ENCODE measurements around the gene CTXN1. TPM values are rescaled to one million over a fixed set of nuclear protein-coding genes. Genes with fewer than 3 reads are reported as not detected.
A peak's percentile ranks its signal among the peaks of the same experiment; 100 is the strongest.

The CTXN1 gene
- total RNA-seq, 2 donors from 2014 or later, result 5.0 to 37.1 TPM

- Histone ChIP-seq H3K36me3 (no peaks in the 10 kb centered on the region), H3K4me1 (replicated peaks) (no peaks in the 10 kb centered on the region), H3K4me3 (no peak overlapping the region), H3K27me3 (replicated peaks; ENCODE audit: insufficient read depth) (no peaks in the 10 kb centered on the region), H3K9me3 (no peaks in the 10 kb centered on the region), H3K27ac (no peak overlapping the region)
- intact Hi-C loops (cut with DNase I), result no loop called here
- 18% methylated on average over 3 of the region's 3 CpGs for WGBS
- TF ChIP-seq POLR2A (IDR thresholded peaks at IDR 0.05) (no peak), POLR2AphosphoS5 (IDR thresholded peaks at IDR 0.05) (no peak), CTCF (IDR thresholded peaks at IDR 0.05) (no peak)
- DNase-seq (ENCODE audit: low spot score), result no peak
Observed at GRCh38 chr19:7953060-7953459, 27.1 kb upstream of the CTXN1 start.

- intact Hi-C loops (cut with DNase I), result no loop called here
- Histone ChIP-seq H3K4me3 (no peak overlapping the region), H3K4me1 (replicated peaks) (no peaks in the 10 kb centered on the region), H3K36me3 (no peaks in the 10 kb centered on the region), H3K9me3 (no peaks in the 10 kb centered on the region), H3K27me3 (replicated peaks; ENCODE audit: insufficient read depth) (no peaks in the 10 kb centered on the region), H3K27ac (no peak overlapping the region)
- 99% methylated on average over 4 of the region's 4 CpGs for WGBS
- DNase-seq (ENCODE audit: low spot score), result no peak
- TF ChIP-seq POLR2A (IDR thresholded peaks at IDR 0.05) (no peak), POLR2AphosphoS5 (IDR thresholded peaks at IDR 0.05) (no peak), CTCF (IDR thresholded peaks at IDR 0.05) (no peak)
Observed at GRCh38 chr19:7947939-7948338, 22.0 kb upstream of the CTXN1 start.

- peak overlapping the region; percentile 95 to 97 for H3K27ac ChIP-seq
- peak; percentile 90 for DNase-seq (ENCODE audit: low spot score)
- peak; percentile 83 to 96 (median 86) for TF ChIP-seq CTCF (IDR thresholded peaks at IDR 0.05)
- TF ChIP-seq POLR2A (IDR thresholded peaks at IDR 0.05), result no peak
- TF ChIP-seq POLR2AphosphoS5 (IDR thresholded peaks at IDR 0.05), result no peak
- H3K4me1 ChIP-seq (replicated peaks), result no peaks in the 10 kb centered on the region
- no peaks in the 10 kb centered on the region for H3K9me3 ChIP-seq
- H3K4me3 ChIP-seq, result peak overlapping the region; percentile 31 to 93
- intact Hi-C loops (cut with DNase I), result loop anchor here (2.0 to 5.0 kb wide), 2 partner anchors 58 to 307 kb away; no protein-coding TSS in a partner anchor
- H3K36me3 ChIP-seq, result no peaks in the 10 kb centered on the region
- H3K27me3 ChIP-seq (replicated peaks; ENCODE audit: insufficient read depth), result no peaks in the 10 kb centered on the region
- 30% methylated on average over 18 of the region's 18 CpGs for WGBS
Observed at GRCh38 chr19:7944177-7944761, 18.3 kb upstream of the CTXN1 start.

GRCh38 chr19:7943444-7944176, 17.7 kb upstream of the CTXN1 start, which contains the start of gene TIMM44:
TSS of gene TIMM44 (minus strand) at chr19:7943666. CDS start at chr19:7943651, 15 bp downstream.
- TF ChIP-seq POLR2AphosphoS5 (IDR thresholded peaks at IDR 0.05) (peak; percentile 99), CTCF (IDR thresholded peaks at IDR 0.05) (no peak), POLR2A (IDR thresholded peaks at IDR 0.05) (peak; percentile 66)
- H3K36me3 ChIP-seq, result no peaks in the 10 kb centered on the region
- H3K27ac ChIP-seq, result peak within 1 kb of the TSS; percentile 95 to 97
- no peaks in the 10 kb centered on the region for H3K27me3 ChIP-seq (replicated peaks; ENCODE audit: insufficient read depth)
- H3K4me3 ChIP-seq, result peak within 1 kb of the TSS; percentile 89 to 93
- H3K4me1 ChIP-seq (replicated peaks), result no peaks in the 10 kb centered on the region
- DNase-seq (ENCODE audit: low spot score), result peak; percentile 99
- intact Hi-C loops (cut with DNase I), result loop anchor here (2.0 to 5.0 kb wide), 2 partner anchors 59 to 307 kb away; no protein-coding TSS in a partner anchor
- WGBS, result under 1% methylated on average over 50 of the region's 56 CpGs
- no peaks in the 10 kb centered on the region for H3K9me3 ChIP-seq

Measured in prostate gland (tissue), 2 donors.